Measurements from ENCODE around the gene RBM34.
A peak's percentile ranks its signal among the peaks of the same experiment; 100 is the strongest.
"Not testable (repeated sequence)": the region's sequence is repeated elsewhere in the genome, so short reads cannot be mapped to it uniquely, and the experiment has no call there.

Gene RBM34, protein sequence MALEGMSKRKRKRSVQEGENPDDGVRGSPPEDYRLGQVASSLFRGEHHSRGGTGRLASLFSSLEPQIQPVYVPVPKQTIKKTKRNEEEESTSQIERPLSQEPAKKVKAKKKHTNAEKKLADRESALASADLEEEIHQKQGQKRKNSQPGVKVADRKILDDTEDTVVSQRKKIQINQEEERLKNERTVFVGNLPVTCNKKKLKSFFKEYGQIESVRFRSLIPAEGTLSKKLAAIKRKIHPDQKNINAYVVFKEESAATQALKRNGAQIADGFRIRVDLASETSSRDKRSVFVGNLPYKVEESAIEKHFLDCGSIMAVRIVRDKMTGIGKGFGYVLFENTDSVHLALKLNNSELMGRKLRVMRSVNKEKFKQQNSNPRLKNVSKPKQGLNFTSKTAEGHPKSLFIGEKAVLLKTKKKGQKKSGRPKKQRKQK

DNA sequence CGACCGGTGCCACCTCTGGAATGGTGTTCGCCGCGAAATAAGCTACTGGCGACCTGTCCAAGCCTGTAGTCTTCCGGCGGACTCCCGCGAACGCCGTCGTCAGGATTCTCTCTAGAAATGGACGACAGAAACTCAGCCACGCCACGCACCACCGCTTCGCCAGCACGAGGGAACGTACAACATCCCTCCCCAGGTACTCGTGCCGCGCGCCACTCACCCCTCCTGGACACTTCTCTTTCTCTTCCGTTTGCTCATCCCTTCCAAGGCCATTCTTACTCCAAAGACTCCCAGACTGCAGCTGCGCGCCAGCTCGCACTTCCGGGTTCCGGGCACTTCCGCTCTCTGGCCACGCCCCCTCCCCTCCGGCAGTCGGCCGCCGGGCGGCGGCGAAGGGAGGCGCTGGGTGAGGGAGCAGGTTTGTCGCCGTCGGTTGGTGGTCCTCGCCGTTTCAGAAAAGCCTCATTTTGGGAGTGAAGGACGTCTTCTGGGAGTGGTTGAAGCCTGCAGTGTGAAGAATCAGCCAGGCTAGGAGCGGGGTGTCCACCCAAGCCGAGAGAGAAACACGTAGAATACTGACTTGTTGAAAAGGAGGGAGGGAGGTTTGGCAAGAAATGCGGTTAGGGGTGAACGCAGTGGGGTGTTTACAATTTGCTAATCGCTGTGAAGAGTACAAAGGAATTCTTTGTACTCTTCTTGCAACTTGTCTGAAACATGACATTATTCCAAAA, at the start of gene RBM34:
Gene RBM34 (minus strand): TSS at position 294 of the 728 bp plus-strand sequence. CDS start 24 bp downstream, at position 270.
- peaks cover 2% of the 10 kb centered on the region for H3K36me3 Mint-ChIP-seq
- no peaks in the 10 kb centered on the region for H3K27me3 Mint-ChIP-seq
- H3K27ac Mint-ChIP-seq: peak within 1 kb of the TSS; percentile 99
- no peaks in the 10 kb centered on the region for H3K9me3 Mint-ChIP-seq (ENCODE audit: low read depth)
- peaks cover 26% of the 10 kb centered on the region for H3K4me1 Mint-ChIP-seq (ENCODE audit: low read depth)
- H3K4me3 Mint-ChIP-seq: peak within 1 kb of the TSS; percentile 99

DNA sequence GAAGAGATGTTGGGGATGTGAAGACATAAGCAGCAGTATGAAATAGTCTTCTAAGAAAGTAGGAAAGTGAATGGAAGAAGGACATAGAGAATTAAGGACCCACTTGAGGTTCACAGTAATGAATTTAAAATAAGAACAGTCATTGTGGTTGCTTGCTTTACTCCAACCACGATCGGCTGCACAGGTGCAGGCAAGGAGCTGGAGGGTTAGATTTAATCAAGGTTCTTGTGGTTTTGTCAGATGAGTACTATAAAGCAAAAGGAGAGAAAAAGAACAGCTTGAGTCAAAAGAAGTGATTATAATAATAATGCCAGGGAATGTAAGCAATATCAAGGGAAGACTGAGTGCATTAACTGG, 46.1 kb upstream of the RBM34 start:
- H3K4me1 Mint-ChIP-seq (ENCODE audit: low read depth): peaks cover 29% of the 10 kb centered on the region
- peak overlapping the region; percentile 71 for H3K4me3 Mint-ChIP-seq
- H3K27me3 Mint-ChIP-seq: no peaks in the 10 kb centered on the region
- H3K27ac Mint-ChIP-seq: peak overlapping the region; percentile 98
- no peaks in the 10 kb centered on the region for H3K9me3 Mint-ChIP-seq (ENCODE audit: low read depth)
- H3K36me3 Mint-ChIP-seq: peaks cover 5% of the 10 kb centered on the region

DNA sequence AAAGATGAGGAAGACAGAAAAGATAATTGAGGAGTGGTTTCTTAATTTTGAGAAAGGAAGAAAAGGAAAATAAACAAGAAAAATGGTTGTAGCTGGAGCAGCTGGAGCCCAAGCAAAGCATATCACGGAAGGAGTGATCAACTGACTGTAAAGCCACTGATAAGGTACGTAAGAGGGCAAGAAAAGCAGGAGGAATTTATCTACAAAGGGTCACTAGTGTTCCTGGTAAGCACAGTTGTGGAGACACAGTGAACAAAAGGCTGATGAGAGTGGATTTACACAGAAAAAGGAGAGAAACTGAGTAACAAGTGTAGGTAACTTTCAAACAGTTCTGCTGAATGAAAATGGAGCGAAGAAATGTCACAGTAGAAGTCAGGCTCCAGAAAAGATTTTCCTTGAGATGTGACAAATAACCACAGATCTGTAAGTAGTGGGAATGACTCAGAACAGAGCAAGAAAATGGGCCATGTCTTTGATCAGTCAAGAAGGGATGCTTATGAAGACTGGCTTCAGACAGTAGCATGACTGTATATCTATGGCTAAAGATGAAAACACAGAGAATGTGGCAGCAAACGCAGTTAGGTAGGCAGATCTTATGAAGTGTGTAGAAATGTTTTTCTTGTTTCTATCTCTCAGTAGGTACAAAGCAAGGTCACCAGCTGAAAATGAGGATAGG, 45.6 kb upstream of the RBM34 start:
- Mint-ChIP-seq H3K4me3 (peak overlapping the region; percentile 71), H3K27ac (peak overlapping the region; percentile 98), H3K27me3 (no peaks in the 10 kb centered on the region), H3K9me3 (ENCODE audit: low read depth) (no peaks in the 10 kb centered on the region), H3K36me3 (peaks cover 3% of the 10 kb centered on the region), H3K4me1 (ENCODE audit: low read depth) (peaks cover 29% of the 10 kb centered on the region)

- Mint-ChIP-seq H3K9me3 (ENCODE audit: low read depth) (no peaks in the 10 kb centered on the region), H3K4me3 (no peak overlapping the region), H3K36me3 (peaks cover 2% of the 10 kb centered on the region), H3K4me1 (ENCODE audit: low read depth) (peaks cover 29% of the 10 kb centered on the region), H3K27me3 (no peaks in the 10 kb centered on the region), H3K27ac (peak overlapping the region; percentile 98)
Observed at GRCh38 chr1:235205687-235206086, 44.6 kb upstream of the RBM34 start.

- Mint-ChIP-seq H3K36me3 (peaks cover 2% of the 10 kb centered on the region), H3K9me3 (ENCODE audit: low read depth) (no peaks in the 10 kb centered on the region), H3K4me1 (ENCODE audit: low read depth) (peaks cover 29% of the 10 kb centered on the region), H3K4me3 (no peak overlapping the region), H3K27me3 (no peaks in the 10 kb centered on the region), H3K27ac (no peak overlapping the region)
Observed at GRCh38 chr1:235203428-235203827, 42.4 kb upstream of the RBM34 start.

- H3K4me3 Mint-ChIP-seq; H3K36me3 Mint-ChIP-seq; H3K27ac Mint-ChIP-seq; H3K9me3 Mint-ChIP-seq (ENCODE audit: low read depth); H3K27me3 Mint-ChIP-seq: not testable (repeated sequence)
- H3K4me1 Mint-ChIP-seq (ENCODE audit: low read depth): peaks cover 24% of the 10 kb centered on the region
Observed at GRCh38 chr1:235202447-235202846, 41.4 kb upstream of the RBM34 start.

- Mint-ChIP-seq H3K4me1 (ENCODE audit: low read depth) (no peaks in the 10 kb centered on the region), H3K27ac (peak overlapping the region; percentile 64), H3K36me3 (peaks cover 2% of the 10 kb centered on the region), H3K9me3 (ENCODE audit: low read depth) (no peaks in the 10 kb centered on the region), H3K4me3 (no peak overlapping the region), H3K27me3 (no peaks in the 10 kb centered on the region)
Observed at GRCh38 chr1:235199441-235199840, 38.4 kb upstream of the RBM34 start.

DNA sequence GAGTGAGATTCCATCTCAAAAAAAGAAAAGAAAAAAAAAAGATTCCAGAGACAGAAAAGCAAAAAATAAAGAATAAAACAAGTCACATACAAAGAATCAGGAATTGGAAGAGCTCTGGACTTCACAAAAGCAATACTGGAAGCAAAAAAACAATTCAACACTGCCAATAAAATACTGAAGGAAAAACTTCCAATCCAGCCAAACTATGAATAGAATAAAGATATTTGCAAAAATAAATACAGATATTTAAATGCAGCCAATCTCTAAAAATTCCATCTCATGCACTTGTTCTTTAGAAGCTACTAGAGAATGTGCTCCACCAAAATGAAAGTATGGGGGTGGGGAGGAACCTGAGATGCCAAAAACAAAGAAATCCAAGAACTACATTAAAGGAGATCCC, 29.4 kb upstream of the RBM34 start:
- Mint-ChIP-seq H3K27ac (peak overlapping the region; percentile 3), H3K9me3 (ENCODE audit: low read depth) (no peaks in the 10 kb centered on the region), H3K4me1 (ENCODE audit: low read depth) (peaks cover 6% of the 10 kb centered on the region), H3K27me3 (no peaks in the 10 kb centered on the region), H3K36me3 (peaks cover 6% of the 10 kb centered on the region), H3K4me3 (no peak overlapping the region)

GRCh38 chr1:235187316-235187715, 26.3 kb upstream of the RBM34 start:
- H3K4me1 Mint-ChIP-seq (ENCODE audit: low read depth): peaks cover 9% of the 10 kb centered on the region
- H3K36me3 Mint-ChIP-seq: peaks cover 7% of the 10 kb centered on the region
- H3K27ac Mint-ChIP-seq: no peak overlapping the region
- no peaks in the 10 kb centered on the region for H3K27me3 Mint-ChIP-seq
- no peak overlapping the region for H3K4me3 Mint-ChIP-seq
- no peaks in the 10 kb centered on the region for H3K9me3 Mint-ChIP-seq (ENCODE audit: low read depth)

- Mint-ChIP-seq H3K4me1 (ENCODE audit: low read depth) (peaks cover 10% of the 10 kb centered on the region), H3K4me3 (no peak overlapping the region), H3K27me3 (no peaks in the 10 kb centered on the region), H3K36me3 (peaks cover 12% of the 10 kb centered on the region), H3K9me3 (ENCODE audit: low read depth) (no peaks in the 10 kb centered on the region), H3K27ac (peak overlapping the region; percentile 58)
Observed at GRCh38 chr1:235181561-235182245, 20.7 kb upstream of the RBM34 start.

GRCh38 chr1:235180916-235181460, 19.9 kb upstream of the RBM34 start:
- Mint-ChIP-seq H3K27me3 (no peaks in the 10 kb centered on the region), H3K9me3 (ENCODE audit: low read depth) (no peaks in the 10 kb centered on the region), H3K4me3 (no peak overlapping the region), H3K4me1 (ENCODE audit: low read depth) (peaks cover 10% of the 10 kb centered on the region), H3K36me3 (peaks cover 12% of the 10 kb centered on the region), H3K27ac (peak overlapping the region; percentile 58)

DNA sequence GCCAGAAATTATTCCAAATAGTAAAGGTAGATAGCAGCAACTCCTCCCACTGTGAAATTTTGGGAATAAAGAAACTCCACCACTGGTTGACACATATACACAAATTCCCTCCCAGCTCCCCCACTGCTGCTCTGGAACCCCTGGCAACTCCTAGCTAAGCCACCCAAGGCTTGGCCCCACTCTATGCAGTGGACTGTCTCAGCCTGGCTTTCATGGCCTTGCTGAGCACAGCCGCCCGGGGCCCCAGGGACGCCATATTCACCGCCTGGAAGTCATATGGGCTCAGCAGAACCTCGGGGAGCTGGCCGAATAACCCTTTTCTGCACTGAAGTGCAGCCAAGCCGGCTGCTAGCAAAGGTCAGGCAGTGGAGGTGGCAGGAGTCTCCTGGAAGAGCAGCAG, 15.4 kb upstream of the RBM34 start:
- H3K9me3 Mint-ChIP-seq (ENCODE audit: low read depth): no peaks in the 10 kb centered on the region
- H3K27me3 Mint-ChIP-seq: no peaks in the 10 kb centered on the region

DNA sequence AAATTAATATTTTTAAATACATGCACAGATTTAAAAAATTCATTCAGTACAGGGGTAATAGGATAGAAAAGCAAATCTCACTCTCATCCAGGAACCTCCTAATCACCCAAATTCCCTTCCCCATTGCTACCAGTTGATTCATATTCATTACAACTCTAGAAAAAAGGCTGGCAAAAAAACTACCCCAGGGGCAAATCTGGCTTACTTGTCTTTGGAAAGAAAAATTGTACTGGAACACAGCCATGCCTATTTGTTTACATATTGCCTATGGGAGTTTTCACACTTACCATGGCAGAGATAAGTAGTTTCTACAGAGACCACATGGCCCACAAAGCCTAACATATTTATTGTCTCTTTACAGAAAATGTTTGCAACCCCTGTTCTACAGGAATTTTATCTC, 8.9 kb upstream of the RBM34 start:
- no peaks in the 10 kb centered on the region for H3K9me3 Mint-ChIP-seq (ENCODE audit: low read depth)
- no peak overlapping the region for H3K4me3 Mint-ChIP-seq
- no peaks in the 10 kb centered on the region for H3K27me3 Mint-ChIP-seq
- H3K27ac Mint-ChIP-seq: no peak overlapping the region
- H3K36me3 Mint-ChIP-seq: peaks cover 3% of the 10 kb centered on the region
- H3K4me1 Mint-ChIP-seq (ENCODE audit: low read depth): no peaks in the 10 kb centered on the region

More for the DNA sequence above, 15.4 kb upstream of the RBM34 start:
- no peak overlapping the region for H3K27ac Mint-ChIP-seq
- H3K4me1 Mint-ChIP-seq (ENCODE audit: low read depth): peaks cover 2% of the 10 kb centered on the region
- H3K36me3 Mint-ChIP-seq: peaks cover 10% of the 10 kb centered on the region
- H3K4me3 Mint-ChIP-seq: no peak overlapping the region

GRCh38 chr1:235168375-235168774, 7.3 kb upstream of the RBM34 start:
- Mint-ChIP-seq H3K36me3 (peaks cover 2% of the 10 kb centered on the region), H3K4me1 (ENCODE audit: low read depth) (no peaks in the 10 kb centered on the region), H3K4me3 (no peak overlapping the region), H3K27ac (peak overlapping the region; percentile 54), H3K27me3 (no peaks in the 10 kb centered on the region), H3K9me3 (ENCODE audit: low read depth) (no peaks in the 10 kb centered on the region)

All from activated naive CD8-positive, alpha-beta T cell (primary cell).